GM21737 (cell line): Measurements from ENCODE around the gene KCNQ5.
"Not testable (repeated sequence)": the region's sequence is repeated elsewhere in the genome, so short reads cannot be mapped to it uniquely, and the experiment has no call there.

Experiments used
- ATAC-seq: cut with Tn5 transposase; IDR thresholded peaks from one replicate; pipeline ENCODE4 v1.9.1; 2021; ENCODE audit warnings: mild to moderate bottlenecking, moderate library complexity; ENCODE audit not compliant: unreplicated experiment

The KCNQ5 gene

DNA sequence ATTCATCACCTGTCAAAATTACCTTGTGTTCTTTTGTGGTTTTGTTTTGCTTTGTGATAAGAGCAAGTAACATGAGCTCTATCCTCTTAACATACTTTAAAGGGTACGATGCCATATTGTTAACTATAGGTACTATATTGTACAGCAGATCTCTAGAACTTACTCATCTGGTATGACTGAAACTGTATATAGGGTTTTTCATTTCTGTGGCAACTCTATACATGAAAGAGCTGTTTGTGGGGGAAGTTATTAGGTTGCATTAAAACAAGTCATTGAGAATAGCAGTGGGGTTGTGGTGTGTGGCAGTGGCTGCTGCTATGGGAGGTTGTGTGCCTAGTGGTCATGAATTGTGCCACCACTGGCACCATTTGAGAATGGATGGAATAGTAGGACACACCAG lies 268.4 kb downstream of the KCNQ5 start:
- ATAC-seq, result no peak

DNA sequence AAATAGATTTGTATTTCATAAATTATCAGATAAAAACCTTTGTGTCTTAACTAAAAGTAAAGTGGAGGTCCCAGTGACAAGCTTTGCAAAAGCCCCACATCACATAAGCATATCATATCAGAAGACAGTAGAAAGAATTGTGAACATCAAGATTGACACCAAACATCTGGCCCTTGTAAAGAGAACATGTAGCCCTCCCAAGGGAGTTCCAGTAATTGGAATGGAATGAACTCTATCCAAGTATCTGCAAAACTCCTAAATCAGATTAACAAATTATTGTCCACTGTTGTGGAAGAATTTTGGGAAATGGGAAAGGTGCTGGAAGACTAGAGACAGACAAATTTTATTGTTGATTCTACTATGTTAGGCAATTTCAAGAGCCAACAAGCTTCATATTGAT lies 268.8 kb downstream of the KCNQ5 start:
- no peak for ATAC-seq

GRCh38 chr6:72892901-72893300 lies 271.0 kb downstream of the KCNQ5 start:
- no peak for ATAC-seq

- no peak for ATAC-seq
Measured at GRCh38 chr6:72894091-72894490, 272.2 kb downstream of the KCNQ5 start.

- ATAC-seq, result not testable (repeated sequence)
Measured at GRCh38 chr6:72898313-72898712, 276.4 kb downstream of the KCNQ5 start.

GRCh38 chr6:72905705-72906478 lies 284.0 kb downstream of the KCNQ5 start:
- ATAC-seq, result no peak

GRCh38 chr6:72911463-72912155 lies 289.7 kb downstream of the KCNQ5 start:
- ATAC-seq, result no peak

GRCh38 chr6:72913797-72914196 lies 291.9 kb downstream of the KCNQ5 start:
- ATAC-seq, result no peak

- no peak for ATAC-seq
Measured at GRCh38 chr6:72916298-72916697, 294.4 kb downstream of the KCNQ5 start.

GRCh38 chr6:72916906-72917305 lies 295.0 kb downstream of the KCNQ5 start:
- ATAC-seq, result no peak

GRCh38 chr6:72922401-72922800 lies 300.5 kb downstream of the KCNQ5 start:
- no peak for ATAC-seq

- ATAC-seq, result no peak
Measured at GRCh38 chr6:72925136-72925535, 303.3 kb downstream of the KCNQ5 start.

GRCh38 chr6:72930556-72931132 lies 308.8 kb downstream of the KCNQ5 start:
- no peak for ATAC-seq

- ATAC-seq, result no peak
Measured at GRCh38 chr6:72931325-72931887, 309.5 kb downstream of the KCNQ5 start.

GRCh38 chr6:72933233-72933632 lies 311.4 kb downstream of the KCNQ5 start:
- no peak for ATAC-seq

DNA sequence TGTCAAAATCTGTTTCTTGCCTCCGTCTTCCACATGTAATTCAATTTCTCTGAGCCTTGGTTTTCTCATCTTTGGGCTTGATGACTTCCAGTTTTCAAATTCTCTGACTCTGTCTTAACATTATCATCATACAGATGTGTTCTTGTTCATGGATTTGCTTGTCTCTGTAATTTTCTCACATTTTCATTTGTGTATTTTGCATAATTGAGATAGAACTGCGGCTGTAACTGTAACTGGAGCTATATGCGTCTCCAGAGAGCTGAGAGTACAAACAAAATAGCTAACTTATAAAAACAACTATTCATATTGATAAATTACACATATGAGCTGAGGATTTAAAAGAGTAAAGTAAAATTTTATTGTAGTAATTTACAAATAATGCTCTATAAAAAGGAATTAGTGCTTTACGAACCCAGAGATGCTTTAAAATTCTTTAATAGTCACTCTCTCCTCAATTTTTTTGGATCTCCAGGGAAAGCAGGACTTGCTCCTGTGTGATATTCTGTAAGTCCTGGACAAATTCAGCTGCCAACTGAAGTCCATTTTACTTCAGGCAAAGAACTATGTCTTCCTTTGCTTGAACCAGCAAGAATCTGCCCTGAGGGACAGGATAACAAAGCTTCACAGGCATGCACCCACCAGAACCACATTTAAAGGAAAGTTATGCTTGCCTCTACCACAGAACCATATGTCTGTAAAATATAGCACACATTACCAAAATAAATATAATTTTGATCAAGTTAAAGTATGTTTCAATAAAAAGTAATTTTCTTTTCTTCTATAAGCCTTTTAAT lies 315.1 kb downstream of the KCNQ5 start:
- no peak for ATAC-seq

GRCh38 chr6:72938104-72938503 lies 316.2 kb downstream of the KCNQ5 start:
- no peak for ATAC-seq

GRCh38 chr6:72939004-72939403 lies 317.1 kb downstream of the KCNQ5 start:
- ATAC-seq, result no peak

DNA sequence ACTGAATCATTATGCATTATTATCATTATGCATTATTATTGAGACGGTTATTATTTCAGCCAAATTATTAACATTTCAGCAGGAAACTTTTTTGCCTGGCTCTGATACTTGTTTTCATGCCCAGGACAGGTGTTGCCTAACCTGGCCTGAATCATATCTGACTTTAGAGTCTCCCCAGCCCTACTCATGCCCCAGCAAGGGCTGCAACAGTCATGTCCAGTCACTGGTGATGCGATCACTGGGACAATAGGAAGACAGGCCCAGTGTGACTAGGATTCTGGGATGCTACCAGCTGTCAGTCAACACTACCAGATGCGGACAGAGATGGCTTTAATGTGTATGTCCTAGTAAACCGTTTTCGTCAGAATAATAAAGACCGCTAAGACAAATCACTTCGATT lies 318.4 kb downstream of the KCNQ5 start:
- no peak for ATAC-seq

DNA sequence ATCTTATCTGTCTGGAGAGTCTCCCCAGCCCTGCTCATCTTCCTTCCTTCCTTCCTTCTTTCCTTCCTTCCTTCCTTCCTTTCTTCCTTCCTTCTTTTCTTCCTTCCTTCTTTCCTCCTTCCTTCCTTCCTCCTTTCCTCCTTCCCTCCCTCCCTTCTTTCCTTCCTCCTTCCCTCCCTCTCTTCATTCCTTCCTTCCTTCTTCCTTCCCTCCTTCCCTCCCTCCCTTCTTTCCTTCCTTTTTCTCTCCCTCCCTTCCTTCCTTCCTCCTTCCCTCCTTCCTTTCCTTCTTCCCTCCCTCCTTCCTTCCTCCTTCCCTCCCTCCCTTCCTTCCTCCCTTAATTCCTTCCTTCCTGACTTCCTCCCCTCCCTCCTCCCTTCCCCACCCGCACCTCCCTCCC lies 319.4 kb downstream of the KCNQ5 start:
- no peak for ATAC-seq

DNA sequence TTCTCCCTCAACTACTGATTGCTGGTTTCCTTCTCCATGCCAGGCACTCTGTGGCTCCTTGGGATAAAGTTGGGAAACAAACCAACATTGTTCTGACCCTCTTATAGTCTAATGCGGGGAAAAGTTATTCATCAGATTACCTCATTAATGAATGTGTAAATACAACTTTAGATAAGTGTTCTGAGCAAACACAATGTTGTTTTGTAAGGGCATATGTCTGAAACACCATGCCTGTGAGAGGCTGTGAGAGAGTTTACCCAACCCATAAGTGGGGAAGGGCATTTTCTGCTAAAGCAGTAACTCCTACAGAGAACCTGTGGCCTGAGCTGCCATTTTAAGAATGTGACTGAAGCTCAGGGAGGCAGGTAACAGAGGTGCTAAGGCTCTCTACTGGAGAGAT lies 319.9 kb downstream of the KCNQ5 start:
- ATAC-seq, result no peak
